Mammary epithelial cell (primary cell): ENCODE results near the gene RYR2.

Experiments
- EZH2 ChIP-seq: IDR thresholded peaks from 2 replicates; pipeline ENCODE4 v1.6.1; 2012; ENCODE audit warnings: low read length, inconsistent platforms, borderline replicate concordance
- TF ChIP-seq, protein P1 (sequence below), 2 donors: IDR thresholded peaks in 1 of 2; conservative IDR thresholded peaks in 1 of 2; 2 replicates each; pipeline ENCODE4 v1.5.1; 2011 to 2012; ENCODE audit warnings: inconsistent platforms in 2 of 2, low read length in 2 of 2, mild to moderate bottlenecking in 2 of 2, control low read depth in 1 of 2, low read depth in 1 of 2; ENCODE audit not compliant: insufficient read depth in 1 of 2; ENCODE audit errors: extremely low read depth in 1 of 2

DNA sequence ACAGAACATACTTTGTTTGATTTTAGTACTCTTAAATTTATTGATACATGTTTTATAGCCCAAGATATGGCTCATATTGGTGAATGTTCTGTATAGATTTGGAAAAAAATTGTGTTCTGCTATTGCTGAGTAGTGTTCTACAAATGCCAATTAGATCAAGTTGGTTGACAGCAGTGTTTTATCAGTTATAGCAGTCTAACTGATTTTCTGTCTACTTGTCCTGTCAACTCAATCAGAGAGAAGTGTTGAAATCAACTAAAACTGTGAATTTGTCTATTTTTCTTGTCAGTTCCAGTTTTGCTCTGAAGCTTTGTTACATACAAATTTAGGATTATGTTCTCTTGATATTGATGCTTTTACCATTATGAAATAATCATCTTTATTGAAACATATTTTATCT lies 23.1 kb upstream of the RYR2 start:
- TF ChIP-seq, protein P1, sequence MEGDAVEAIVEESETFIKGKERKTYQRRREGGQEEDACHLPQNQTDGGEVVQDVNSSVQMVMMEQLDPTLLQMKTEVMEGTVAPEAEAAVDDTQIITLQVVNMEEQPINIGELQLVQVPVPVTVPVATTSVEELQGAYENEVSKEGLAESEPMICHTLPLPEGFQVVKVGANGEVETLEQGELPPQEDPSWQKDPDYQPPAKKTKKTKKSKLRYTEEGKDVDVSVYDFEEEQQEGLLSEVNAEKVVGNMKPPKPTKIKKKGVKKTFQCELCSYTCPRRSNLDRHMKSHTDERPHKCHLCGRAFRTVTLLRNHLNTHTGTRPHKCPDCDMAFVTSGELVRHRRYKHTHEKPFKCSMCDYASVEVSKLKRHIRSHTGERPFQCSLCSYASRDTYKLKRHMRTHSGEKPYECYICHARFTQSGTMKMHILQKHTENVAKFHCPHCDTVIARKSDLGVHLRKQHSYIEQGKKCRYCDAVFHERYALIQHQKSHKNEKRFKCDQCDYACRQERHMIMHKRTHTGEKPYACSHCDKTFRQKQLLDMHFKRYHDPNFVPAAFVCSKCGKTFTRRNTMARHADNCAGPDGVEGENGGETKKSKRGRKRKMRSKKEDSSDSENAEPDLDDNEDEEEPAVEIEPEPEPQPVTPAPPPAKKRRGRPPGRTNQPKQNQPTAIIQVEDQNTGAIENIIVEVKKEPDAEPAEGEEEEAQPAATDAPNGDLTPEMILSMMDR (conservative IDR thresholded peaks at IDR 0.05 in 1 of 2, IDR thresholded peaks at IDR 0.05 in 1 of 2; ENCODE audit: extremely low read depth in 1 of 2, insufficient read depth in 1 of 2, low read depth in 1 of 2, low read length in 2 of 2), result no peak
- no peak for TF ChIP-seq EZH2
